Measurements from ENCODE around the gene ITGAE.
"Not testable (repeated sequence)": the region's sequence is repeated elsewhere in the genome, so short reads cannot be mapped to it uniquely, and the experiment has no call there.

Gene ITGAE

DNA sequence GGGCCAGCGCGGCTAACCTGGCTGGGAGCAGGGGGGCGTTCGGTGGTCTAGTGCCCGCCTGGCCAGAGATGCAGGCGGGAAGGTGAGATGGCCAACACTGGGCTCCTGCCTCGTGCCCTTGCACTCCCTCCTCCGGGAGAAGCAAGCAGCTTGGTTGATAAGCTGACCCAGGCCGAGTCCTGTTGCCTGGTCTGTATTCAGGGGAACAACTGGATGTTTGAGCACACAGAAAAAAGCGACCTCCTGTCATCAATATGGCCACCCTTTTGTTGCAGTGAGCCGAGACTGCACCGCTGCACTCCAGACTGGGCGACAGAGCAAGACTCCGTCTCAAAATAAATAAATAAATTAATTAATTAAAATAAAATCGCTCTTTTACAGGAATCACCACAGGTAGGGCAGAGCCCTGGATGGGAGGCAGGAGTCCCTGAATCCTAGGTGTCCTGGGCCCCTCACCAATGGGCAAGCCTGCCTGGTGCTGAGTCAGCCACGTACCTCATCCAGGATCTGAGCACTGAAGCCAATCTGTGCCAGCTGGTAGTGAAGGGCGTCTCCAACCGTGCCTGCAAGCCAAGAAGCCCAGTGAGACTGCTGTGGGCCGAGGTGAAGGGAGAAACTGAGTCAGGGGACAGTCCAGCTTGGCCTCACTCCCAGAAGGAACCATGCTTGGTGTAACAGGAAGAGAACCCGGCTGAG lies 45.5 kb downstream of the ITGAE start:
- no peak for DNase-seq

DNA sequence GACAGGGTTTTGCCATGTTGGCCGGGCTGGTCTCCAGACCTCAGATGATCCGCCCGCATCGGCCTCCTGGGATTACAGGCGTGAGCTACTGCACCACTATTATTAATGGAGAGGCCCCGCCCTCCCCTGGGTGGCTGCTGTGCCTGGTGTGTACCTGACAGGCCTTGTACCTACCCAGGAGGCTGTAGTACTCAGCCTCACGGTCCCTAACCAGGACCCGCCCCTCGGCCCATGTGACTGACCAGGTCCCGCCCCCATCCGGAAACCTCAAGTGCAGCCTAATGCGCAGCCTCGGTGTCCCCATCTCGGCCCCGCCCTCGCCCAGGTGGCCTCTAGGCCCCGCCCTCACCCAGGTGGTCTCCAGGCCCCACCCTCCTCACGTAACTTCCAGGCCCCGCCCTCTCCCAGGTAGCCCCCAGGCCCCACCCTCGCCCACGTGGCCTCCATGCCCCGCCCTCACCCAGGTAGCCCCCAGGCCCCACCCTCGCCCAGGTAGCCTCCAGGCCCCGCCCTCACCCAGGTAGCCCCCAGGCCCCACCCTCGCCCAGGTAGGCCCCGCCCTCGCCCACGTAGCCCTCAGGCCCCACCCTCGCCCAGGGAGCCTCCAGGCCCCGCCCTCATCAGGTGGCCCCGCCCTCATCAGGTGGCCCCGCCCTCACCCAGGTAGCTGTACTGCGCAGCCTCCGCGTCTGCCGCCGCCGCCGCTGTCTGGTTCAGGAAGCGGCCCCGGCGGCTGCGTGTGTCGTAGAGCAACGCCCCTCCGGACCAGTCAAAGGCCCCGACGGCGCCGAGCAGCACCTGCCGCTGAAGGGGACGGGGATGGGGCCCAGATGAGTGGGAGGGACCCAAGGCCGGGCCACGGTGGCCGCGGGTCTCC lies 46.3 kb downstream of the ITGAE start:
- peak; percentile 98 for DNase-seq

DNA sequence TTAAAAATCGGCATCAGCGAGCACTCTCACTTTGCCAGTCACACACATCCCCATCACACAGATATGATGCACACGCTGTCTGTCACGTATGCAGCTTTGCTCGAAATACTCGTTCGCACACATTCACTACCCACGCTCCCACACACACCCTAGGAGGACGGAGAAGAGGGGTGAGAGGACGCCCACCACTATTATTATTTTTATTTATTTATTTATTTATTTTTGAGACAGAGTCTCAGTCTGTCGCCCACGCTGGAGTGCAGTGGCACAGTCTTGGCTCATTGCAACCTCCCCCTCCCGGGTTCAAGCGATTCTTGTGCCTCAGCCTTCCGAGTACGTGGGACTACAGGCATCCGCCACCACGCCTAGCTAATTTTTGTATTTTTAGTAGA lies 46.9 kb downstream of the ITGAE start:
- no peak for DNase-seq

DNA sequence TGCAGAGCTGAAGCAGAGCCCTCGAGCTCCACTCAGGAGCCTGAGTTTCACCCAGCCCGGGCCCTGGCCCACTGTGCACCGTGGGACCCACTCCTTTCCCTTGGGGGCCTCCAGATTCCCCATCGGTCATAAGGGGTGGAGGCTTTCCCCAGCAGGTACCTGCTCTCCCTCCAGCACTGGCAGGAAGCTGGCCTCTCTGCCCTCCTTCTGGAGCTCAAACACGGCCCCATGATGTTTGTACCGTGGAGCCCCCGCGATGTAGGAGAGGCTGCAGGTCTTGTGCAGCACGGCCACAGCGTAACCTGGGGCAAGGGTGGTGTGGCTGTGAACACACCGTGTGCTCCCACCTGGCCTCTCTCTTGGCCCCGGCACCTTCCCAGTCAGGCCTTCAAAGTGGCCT lies 47.4 kb downstream of the ITGAE start:
- DNase-seq = no peak

DNA sequence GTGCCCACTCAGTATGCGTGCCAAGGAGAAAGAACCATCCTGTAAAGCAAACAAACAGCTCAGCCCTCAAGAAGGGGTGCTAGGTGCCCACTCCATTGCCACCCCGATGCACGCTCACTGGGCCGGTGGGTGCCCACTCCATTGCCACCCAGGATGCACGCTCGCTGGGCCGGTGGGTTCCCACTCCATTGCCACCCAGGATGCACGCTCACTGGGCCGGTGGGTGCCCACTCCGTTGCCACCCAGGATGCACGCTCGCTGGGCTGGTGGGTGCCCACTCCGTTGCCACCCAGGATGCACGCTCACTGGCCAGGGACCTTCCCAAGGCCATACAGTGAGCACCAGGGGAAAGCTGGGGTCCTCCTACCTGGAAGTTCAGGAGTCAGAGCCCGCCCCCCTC lies 49.2 kb downstream of the ITGAE start:
- no peak for DNase-seq

DNA sequence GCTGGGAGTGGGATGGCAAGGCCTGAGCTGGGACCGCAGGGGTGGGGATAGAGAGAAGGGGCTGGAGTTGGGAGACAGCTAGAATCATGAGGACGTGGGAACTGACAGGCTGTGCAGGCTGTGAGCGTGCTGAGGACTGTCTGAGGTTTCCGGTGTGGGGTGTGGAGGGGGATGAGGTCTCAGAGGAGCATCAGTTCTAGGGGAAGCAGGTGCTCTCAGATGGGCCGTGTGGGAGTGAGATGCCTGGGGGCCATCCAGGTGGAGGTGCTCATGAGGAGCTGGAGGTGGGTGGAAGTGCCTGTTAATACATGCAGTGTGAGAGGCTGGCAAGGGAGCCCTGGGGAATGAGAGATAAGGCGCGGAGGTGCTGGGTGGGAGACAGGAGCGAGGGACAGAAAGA lies 50.1 kb downstream of the ITGAE start:
- no peak for DNase-seq

DNA sequence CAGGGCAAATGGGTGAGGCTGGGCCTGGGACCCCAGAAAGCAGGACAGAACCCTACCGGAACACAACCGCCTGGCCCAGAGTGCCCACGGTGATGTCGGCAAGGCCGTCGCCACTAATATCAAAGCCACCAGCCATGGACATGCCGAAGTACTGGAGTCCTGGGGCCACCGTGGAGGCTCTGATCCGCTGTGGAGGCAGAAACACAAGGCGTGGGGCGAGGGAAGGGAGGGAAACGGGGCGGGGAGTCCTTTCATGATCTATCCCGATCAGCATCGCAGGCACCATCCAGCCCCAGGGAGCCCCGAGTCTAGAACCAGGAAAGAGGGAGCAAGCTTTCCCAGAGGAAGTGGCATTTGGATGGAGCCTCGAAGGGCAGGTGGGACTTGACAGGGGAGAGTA lies 50.7 kb downstream of the ITGAE start:
- DNase-seq = no peak

DNA sequence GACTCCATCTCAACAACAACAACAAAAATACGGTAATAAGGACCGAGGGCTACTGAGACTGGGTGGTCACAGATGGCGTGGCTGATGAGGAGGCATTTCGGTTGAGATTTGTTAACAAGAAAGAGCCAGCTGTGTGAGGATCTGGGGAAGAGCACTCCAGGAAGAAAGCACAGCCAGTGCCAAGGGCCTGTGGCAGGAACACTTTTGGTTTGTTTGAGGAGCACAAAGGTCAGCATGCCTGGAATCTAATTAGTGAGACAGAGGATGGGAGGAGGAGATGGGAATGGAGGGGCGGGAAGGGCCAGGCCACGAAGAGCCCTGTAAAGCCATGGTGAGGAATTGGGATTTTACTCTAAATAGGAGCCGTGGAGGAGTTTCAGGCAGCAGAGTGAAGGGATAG lies 52.4 kb downstream of the ITGAE start:
- DNase-seq = no peak

DNA sequence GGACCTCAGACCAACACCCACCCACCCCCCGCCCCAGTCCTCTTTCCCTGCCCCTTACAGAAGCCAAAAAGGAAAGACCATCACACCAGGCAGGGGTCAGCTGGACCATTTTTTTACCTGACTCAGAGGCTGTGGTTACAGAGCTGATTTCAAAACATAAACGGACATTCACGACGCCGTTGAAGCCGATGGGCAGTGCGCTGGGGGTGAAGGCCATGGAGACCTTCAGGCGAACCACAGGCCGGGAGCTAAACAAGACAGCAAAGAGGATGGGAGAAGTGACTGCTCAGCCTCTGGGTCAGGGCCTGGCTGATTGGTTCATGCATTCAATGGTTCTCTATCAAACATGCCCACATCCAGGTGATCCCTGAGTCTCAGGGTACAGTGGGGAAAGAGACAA lies 53.2 kb downstream of the ITGAE start:
- DNase-seq = no peak

DNA sequence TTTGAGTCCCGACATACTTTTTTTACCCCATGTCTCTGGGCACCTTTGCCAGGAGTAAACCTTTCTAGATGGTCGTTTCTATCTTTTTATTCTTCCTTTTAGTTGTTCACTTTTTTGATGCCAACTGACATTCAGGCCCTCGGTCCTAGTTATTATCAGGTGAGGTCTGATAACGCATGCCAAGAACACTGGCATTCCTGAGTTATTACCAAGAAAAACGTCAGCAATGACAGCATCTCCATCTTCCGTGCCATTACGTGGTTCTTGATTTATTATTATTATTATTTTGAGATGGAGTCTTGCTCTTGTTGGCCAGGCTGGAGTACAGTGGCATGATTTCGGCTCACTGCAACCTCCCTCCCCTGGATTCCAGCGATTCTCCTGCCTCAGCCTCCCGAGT lies 55.9 kb downstream of the ITGAE start:
- DNase-seq = no peak

DNA sequence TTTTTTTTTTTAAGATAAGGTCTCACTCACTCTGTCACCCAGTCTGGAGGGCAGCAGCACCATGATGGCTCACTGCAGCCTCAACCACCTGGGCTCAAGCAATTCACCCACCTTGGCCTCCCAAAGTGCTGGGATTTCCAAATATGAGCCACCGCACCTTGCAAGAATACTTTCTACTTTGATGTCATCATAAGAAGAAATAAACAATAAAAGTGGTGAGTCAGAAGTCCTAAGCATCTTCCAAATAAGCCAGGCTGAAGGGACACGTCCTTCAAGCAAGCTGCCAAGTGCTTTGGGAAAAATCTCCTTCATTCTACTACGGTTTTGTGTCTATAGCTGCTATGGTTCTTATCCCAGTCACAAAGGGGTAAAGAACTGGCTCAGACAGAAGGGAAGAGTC lies 57.0 kb downstream of the ITGAE start:
- no peak for DNase-seq

DNA sequence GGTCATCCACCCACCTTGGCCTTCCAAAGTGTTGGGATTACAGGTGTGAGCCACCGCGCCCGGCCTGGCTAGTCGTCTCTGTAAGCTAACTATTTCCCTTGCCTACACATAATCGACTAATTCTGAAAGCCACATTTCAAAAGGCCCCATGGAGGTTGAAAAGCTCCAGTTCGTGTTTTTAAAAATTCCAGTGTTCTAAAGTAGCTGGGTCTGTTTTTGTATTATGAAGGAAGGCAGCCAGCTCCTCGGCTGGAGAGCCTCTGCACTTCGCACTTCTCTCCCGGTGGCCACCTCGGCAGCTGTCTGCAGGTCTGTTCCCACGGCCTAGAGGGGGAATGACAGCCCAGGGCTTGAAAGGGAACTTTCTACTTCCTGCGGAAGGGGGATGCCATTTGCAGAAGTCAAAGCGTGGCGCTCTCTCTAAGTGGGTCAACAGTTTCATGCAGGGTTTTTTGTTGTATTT lies 60.3 kb downstream of the ITGAE start:
- DNase-seq = no peak

DNA sequence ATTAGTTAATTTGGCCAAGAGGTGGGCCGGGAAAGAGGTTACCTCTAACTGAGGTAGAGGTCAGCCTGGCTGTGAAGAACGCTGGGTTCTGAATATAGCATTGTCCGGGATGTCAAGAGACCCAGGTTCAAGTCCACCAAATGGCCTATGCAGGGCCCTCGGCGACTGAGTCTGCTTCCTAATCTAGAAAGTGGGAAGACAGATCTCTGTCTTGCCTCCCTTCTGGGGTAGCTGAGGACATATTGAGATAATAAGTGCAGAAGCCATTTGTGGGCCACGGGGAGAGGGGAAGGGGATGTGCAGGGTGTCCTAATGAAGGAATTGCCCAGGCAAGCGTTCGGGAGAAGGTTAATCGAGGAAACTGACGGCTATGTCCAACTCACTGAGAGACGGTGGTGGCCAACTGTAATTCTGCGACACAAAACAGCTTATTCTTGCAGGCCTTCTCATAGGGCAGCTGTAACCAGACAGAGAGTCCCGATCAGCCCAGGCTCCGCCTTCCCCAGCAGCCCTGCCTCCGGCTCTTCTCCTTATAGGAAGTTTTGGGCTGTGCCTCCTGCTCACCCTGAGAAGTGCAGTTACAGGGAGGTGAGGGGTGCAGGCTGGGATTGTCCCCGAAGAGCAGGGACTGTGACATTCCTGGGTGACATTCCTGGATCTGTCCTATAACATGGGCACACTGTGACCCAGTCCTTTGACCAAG lies 61.4 kb downstream of the ITGAE start:
- DNase-seq = no peak

DNA sequence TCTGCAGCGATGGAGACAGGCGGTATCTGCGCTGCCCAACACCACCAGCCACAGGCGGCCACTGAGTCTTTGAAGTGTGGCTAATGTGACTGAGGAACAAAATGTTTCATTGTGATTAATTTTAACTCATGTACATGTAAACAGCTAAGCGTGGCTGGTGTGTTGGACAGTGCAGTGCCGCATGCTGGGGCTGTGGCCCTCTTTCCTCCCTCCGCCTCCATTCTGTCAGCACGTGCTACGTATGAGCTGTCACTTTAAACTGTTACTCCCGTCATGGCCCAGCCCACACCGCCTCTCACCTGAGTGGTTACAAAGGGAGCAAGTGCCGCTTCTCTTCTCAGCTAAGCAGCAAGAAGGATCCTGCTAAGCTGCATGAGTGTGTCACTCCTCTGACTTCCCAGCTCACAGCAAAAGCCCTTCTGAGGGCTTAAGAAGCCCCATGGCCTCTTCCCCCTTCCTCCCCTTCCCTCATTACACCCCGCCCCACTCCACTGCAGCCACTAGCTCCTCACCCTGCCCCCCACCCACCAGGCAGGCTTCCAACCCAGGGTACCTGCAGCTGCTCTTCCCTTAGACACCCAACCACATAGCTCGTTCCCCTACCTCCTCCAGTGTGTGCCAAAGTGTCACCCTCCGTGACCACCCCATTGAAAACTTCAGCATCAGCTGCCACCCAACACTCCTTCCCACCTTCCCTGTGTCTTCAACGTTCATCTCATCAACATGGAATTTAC lies 62.3 kb downstream of the ITGAE start:
- DNase-seq = peak; percentile 29

DNA sequence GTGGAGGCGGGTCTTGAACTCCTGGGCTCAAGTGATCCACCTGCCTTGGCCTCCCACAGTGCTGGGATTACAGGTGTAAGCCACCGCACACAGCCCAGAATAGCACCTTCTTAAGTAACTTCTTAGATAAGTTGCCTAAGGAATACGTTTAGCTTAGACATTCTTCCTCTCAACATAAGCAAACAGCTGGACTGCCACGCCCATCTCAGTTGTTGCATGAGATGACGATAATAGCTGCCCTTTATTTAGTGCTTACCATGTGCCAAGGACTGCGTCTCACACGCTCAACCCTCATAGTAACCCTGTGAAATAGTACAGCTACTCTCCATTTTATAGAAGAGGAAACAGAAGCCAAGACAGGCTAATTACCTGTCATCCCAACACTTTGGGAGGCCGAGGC lies 65.5 kb downstream of the ITGAE start:
- no peak for DNase-seq

DNA sequence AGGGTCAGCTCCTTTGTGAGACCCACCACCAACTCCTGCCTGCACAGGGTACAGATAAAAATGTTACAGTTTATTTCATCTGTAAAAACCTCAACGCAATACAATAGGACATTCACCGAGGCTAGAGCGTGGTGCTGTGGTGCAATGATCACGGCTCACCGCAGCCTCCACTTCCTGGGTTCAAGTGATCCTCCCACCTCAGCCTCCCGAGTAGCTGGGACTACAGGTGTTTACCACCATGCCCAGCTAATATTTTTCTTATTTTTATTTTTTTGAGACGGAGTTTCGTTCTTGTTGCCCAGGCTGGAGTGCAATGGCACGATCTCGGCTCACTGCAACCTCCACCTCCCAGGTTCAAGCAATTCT lies 66.1 kb downstream of the ITGAE start:
- DNase-seq = not testable (repeated sequence)

DNA sequence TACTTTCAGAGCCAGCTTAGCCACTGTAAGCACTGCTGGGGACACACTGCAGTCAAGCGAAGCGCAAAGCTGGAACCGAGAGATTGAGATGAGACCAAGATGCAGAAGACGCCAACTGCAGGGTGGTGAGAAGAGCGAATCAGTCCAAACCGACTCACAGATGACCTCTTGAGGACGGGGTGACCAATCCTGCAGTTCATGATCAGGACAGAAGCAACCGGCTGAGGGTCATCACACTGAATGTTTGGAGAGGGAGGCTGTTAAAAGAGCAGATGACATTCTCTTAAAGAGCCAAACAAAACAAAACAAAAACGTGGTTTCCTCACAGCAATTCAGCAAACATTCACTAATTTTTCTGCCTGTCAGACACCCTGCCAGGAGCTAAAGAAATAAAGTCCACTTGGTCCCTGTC lies 68.8 kb downstream of the ITGAE start:
- no peak for DNase-seq

DNA sequence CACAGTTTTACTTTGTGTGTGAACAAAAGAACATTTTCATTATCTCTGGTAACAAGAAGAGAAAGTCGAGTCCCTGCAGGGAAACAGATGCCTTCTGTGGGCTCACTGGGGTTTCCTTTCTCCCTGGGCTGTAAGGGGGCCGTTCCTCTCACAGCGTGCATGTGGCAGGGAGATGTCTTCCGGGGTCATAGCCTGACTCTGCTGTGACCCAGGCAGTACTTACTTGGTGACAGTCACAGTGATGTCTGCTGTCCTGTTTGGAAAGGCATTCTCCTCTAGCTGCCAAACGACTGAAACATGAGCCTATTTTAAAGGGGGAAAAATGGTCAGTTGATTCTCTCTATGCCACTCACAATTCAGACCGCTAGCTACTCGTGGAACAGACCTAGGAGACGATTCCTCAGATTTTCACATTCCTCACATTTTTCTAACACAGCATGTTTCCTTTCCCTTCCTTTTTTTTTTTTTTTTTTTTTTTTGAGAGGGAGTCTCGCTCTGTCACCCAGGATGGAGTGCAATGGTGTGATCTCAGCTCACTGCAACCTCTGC lies 70.0 kb downstream of the ITGAE start:
- DNase-seq = no peak

DNA sequence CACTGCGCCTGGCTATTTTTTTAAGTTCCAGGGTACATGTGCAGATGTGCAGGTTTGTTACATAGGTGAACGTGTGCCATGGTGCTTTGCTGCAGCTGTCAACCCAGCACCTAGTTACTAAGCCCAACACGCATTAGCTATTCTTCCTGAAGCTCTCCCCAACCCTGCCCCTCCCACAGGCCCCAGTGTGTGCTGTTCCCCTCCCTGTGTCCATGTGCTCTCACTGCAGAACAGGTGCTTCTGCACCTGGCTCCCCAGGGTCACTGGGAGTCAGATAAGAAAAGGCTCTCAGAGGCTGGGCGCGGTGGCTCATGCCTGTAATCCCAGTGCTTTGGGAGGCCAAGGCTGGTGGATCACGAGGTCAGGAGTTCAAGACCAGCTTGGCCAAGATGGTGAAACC lies 71.1 kb downstream of the ITGAE start:
- no peak for DNase-seq

DNA sequence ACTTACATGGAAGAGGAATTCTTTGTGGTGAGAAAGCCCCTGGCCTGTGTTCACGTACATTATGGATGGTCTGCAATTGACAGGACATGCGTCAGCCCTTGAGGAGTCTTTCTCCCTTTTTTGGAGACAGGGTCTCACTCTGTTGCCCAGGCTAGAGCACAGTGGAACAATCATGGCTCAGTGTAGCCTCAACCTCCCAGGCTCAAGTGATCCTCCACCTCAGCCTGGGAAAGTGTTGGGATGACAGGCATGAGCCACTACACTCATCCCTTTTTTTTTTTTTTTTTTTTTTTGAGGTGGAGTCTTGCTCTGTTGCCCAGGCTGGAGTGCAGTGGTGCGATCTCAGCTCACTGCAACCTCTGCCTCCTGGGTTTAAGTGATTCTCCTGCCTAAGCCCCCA lies 72.9 kb downstream of the ITGAE start:
- not testable (repeated sequence) for DNase-seq

DNA sequence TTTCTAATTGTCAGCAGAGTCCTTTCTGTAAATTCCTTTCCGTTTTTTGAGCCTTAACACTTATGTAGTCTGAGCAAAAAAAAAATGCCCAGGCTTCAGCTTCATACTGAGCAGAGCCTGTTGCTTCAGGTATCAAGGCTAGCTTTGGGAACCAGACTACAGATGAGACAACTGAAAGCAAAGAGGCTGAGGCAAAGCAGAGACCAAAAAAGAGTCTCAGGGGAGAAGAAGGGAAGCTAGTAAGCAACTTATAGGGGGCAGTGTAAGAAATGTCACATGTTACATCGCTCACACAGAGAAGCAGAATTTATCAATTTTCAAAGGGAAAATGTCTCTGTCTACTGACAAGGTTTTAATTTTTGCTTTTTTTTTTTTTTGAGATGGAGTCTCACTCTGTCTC lies 73.9 kb downstream of the ITGAE start:
- no peak for DNase-seq

DNA sequence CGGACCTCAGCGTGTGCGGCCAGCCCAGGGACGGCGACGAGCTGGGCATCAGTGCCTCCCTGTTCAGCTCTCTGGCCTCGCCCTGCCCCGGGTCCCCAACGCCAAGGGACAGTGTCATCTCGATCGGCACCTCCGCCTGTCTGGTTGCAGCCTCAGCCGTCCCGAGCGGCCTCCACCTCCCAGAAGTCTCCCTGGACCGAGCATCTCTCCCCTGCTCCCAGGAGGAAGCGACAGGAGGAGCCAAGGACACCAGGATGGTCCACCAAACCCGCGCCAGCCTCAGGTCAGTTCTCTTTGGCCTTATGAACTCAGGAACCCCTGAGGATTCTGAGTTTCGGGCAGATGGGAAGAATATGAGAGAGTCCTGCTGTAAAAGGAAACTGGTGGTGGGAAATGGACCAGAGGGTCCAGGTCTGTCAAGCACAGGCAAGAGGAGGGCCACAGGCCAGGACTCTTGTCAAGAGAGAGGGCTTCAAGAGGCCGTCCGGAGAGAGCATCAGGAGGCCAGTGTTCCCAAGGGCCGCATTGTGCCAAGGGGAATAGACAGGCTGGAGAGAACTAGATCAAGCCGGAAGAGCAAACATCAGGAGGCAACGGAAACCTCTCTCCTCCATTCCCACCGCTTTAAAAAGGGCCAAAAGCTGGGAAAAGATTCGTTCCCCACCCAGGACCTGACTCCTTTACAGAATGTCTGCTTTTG lies 76.5 kb downstream of the ITGAE start:
- no peak for DNase-seq

All from NCI-H1436 (cell line).